ENCODE results near the gene NCAM2.

NCAM2 gene

DNA sequence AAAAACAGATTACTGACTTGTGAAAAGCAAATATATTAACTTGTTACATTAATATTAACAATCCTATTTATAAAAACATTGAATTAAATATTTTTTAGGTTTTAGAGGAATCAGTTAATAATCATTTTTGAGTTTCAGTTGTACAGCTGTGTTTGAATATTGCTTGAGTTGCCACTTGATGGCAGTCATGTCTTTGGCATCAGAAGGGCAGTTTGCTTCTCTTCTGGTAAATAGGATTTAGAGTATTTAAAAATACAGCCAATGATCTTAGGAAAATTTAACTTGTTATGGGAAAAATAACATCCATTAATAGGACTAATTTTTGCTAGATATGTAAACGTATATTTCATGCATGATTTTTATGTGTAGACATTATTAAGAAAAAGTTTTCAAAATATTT lies 234.1 kb downstream of the NCAM2 start:
- no peak for DNase-seq

DNA sequence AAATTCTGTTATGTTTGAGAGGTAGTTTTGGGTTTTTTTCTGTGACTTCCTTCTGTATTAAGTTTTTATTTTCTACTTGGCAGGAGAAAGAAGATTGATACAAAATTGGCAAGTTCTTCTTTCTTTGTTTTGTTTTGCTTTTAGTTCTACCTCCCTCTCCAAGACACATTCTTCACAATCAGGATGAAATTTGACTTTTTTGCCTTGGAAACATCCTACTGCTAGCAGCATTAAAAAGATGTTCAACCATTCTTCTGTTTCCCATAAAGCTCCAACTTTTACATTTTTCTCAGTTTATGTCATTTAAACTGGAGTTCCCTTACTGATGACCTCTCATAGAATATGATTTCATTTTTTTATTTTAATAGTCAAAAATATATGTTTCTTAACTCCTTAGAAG lies 234.8 kb downstream of the NCAM2 start:
- DNase-seq = no peak

DNA sequence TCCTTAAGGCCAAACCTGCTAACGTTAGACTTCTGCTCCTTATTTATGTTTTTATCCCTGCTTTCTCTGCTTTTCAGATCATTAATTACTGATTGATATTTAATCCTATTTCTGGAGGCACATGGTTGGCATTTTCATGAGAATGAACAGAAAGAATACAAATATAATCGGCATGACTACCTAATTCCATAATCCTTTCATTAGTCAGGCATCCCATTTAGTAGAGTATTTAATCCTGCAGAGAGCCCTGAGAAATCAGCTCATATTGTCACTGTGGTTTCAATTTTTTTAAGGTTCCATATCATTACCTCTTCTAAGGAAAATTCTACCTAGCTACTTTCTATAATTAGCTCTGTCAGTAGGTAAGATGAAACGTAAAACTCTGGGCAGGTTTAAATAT lies 238.8 kb downstream of the NCAM2 start:
- DNase-seq = no peak

DNA sequence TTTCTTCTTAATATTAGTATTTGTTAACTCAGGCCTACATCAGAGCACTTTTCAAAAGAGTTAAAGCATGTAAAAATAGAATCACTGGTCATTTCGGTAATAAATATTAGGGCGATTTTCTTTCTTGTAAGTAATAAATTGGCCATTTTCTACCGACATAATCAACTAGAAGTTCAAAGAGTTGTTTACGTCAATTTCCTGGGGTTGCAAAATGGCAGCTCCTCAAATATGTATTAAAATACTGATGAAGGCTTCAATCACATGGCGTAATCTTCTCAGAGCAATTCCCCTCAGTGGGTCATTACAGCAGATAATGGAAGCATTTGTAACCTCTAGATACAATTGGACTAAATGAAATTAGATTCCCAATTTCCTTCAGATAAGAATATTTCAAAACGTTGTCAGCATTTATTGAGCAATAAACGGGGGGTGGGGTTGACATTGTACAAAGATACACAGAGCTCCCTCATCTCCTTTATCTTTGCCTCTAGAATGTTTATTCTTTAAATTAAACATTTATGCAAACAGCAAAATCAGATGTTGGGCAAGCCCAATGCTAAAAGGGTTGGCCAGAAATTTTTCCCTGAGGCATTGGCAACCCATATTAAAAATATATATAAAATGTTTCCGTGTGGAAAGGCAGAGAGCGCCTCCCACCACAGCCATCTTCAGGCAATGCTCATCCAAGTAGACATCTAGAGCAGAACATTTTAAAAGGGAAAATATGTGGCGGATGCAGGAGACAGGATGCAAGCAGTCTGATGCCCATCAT lies 240.6 kb downstream of the NCAM2 start:
- DNase-seq = no peak

DNA sequence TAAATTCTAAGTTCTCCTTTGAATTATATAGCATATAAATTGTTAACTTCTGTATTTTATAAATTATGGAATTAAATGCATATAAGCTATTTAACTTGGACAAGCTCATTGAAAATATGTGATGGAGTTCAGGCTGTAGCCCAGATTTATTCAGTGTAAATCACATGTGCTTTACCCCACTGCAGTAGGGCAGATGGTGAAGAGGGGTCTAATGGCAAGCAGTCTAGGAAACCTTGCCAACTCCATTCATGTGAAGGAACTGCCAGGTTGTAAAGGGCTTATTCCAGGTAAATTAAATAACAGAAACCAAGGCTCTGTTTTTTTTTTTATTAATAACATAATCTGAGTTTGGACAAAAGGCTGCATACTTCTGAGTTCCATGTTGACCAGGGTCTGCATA lies 243.2 kb downstream of the NCAM2 start:
- DNase-seq = no peak

DNA sequence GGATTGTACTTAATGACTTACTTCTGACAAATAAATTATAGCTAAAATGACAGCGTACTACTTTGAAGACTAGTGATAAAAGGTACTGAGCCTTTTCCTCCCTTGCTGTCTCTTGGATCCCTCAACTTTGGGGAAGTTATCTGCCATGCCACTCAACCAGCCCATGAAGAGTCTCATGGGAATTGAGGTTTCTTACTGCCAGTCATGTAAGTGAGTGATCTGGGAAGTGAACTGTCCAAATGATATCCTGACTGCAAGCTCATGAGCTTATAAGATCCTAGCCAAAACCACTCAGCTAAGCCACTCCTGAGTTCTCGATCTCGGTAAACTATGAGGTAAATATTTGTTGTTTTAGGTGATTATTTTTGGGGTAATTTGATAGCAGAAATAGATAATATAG lies 247.8 kb downstream of the NCAM2 start:
- no peak for DNase-seq

DNA sequence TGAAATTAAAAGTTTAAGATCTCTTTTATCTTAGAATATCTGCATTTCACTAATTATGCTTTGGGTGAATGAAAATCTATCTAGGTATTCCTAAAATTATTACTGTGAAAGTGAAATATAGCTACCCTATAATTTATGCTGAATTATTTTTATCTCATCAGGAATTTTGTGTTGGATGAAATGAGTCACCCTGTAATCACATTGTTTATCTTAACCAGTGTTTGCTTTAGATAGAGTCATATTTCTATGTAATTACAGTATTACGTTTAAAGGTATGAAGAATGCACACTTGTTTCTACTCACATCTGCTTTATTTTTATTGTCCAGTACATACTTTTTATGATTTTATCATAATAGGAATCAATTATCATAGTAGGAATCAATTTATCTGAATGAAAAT lies 249.2 kb downstream of the NCAM2 start:
- no peak for DNase-seq

DNA sequence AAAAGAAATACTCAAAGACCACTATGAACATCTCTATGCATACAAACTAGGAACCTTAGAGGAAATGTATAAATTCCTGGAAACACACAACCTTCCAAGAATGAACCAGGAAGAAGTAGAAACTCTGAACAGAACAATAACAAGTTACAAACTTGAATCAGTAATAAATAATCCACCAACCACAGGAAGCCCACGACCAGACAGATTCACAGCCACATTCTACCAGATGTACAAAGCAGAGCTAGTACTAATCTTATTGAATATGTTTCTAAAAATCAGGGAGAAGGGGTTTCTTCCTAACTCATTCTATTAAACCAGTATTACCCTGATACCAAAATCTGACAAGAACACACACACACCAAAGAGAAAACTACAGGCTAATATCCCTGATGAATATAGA lies 263.8 kb downstream of the NCAM2 start:
- DNase-seq = no peak

DNA sequence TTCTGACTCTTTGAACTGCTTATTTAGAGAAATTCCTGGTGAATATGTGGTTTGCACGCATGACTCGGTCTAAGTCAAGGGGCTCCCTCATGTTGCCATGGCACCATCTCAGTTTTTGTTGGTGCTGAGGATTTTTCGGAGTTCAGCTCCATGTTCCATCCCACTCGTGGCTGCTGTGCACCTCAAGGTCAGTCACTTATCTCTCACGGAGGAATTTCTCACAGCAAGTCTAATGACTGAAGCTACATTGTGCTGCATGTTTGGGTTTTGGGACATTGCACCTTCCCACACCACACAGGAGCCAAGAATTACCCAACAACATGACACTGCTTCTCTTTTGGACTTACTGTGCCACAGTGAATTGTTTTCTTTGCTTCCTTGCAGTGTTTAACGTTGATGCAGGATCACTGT lies 269.9 kb downstream of the NCAM2 start:
- no peak for DNase-seq

DNA sequence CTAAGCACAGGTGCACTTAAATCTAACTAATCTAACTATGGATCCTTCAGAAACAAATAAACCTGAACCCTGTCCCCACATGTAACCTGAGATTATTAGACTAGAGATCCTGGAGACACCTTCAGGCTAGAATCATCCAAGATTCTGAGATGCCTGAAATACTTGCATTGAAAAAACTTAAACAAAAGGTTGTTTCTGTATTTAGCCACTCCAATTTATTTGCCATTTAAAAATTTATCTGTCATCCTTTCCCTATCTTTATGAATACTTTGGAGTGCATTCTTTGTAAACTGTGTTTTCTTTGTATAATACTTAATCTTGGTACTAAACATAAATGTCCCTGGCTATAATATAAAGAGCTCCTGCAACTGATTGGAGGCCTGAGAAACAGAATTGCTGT lies 270.7 kb downstream of the NCAM2 start:
- no peak for DNase-seq

DNA sequence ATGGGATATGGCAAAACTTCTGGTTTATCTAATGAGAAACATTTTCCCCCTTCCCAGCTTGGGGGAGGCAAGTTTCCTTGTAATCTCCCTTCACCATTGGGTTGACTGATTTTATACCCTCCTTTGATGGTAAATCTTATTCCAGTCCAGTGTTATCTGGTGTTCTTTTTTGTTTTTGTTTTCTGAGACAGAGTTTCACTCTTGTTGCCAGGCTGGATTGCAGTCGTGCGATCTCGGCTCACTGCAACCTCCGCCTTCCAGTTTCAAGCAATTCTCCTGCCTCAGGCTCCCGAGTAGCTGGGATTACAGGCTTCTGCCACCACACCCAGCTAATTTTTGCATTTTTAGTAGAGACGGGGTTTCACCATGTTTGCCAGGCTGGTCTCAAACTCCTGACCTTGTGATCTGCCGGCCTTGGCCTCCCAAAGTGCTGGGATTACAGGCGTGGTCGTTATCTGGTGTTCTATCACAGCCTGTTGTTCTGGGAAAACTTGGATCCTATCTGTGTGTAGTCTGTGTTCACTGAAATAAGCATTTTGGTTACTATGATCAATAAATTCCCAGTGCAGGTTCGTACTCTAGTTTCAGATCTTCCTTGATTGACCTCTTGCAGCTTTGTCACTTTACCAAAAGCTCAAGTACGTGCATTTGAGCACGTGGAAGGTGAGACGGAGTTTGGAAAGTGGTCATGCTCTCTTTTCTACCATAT lies 281.1 kb downstream of the NCAM2 start:
- no peak for DNase-seq

DNA sequence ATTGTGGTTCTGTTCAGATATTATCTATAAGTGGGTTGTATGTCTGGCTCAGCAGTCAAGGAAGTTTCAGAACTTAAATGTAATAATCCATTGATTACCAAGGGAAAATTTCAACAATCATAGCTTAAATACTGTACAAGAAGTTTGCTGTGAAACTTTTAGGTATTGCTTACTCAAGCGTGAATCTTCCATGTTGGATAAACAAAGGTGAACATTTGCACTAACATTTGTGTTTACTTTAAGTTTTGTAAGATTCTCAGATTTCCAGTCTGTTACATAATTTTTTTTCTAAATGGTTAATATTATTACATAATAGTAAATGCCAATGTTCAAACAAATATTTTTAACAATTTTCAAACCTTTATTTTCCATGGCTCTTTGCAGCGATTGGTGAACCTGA lies 285.6 kb downstream of the NCAM2 start:
- DNase-seq = no peak

DNA sequence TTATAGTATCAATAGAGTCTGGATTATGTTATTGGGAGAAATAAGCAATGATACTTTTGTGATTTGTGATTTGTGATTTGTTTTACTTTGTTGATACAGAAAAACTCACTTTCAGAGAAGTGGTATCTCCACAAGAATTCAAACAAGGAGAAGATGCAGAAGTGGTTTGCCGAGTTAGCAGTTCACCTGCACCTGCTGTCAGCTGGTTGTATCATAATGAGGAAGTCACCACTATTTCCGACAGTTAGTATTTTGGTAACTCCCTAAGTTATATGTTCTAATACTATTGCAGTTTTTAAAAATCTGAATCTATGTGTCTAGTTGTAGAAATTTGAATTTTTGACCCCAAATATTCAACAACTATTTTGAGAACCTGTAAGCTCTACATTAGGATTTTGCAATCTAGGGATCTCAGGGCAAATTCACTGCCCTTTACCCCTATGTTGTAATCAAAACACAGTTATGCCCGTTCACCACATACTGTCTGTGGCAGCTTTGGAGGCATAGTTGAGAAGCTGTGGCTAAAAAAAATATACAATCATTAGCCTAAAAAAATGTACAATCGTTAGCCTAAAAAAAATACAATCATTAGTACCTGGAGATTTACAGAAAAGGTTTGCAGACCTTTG lies 288.1 kb downstream of the NCAM2 start:
- no peak for DNase-seq

DNA sequence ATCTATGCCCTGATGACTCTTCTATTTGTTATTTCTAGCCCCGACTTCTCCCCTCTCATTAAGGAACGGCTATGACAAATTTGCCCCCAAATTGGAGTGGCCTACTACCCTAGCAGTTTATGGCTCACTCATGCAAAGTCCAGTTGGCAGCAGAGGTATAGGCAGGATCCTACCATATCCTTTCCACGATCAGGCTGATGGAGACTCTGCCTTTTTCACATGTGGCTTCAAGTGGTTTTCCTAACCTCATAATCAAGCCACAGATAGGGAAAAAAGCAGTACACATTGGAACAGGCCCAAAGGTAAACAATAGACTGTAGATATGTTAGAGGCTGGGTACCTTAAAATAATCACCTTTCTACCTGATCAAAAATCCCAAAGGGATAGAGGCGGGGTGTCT lies 292.5 kb downstream of the NCAM2 start:
- no peak for DNase-seq

DNA sequence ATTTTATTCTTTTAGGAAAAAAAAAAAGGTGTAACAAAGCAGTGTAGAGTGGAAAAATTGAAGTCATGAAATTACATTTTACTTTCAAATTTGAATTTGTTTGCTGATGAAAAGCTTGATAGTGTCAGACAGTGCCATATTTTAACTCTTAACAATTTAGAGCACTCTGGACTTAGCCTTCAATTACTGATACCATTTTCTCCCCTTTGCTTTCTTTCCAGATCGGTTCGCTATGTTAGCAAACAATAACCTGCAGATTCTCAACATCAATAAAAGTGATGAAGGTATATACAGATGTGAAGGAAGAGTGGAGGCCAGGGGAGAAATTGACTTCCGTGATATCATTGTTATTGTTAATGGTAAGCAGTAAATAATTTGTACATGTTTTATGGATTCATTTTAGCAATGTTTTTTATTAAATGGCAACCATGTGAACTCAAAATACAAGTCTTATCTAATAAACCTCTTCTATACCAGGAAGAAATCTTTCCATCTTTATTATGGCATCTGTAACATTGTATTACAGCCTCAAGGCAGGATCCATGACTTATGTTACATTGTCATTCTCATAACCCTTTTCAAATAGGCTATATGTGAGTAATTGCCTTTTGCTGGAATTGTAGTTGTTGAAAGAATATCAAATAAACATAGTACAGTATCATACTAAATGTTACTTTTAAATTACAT lies 293.8 kb downstream of the NCAM2 start:
- DNase-seq = no peak

DNA sequence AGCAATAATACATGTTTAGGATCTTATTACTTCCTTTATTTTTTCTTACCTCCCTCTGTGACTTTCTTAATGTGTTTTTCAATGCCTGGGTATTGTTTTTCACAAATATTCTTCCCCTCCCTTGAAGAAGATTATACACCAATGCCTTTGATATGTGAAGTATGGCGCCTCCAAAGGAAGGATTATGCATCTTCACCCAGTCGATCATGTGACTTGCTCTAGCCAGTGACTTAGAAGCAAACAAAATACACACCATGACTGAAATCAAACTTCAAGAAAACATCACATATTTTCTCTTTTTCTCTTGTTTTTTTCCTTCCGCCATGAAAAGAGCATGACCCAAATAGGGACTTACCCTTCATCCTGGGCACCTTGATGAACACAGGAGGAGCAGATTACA lies 297.1 kb downstream of the NCAM2 start:
- DNase-seq = no peak

DNA sequence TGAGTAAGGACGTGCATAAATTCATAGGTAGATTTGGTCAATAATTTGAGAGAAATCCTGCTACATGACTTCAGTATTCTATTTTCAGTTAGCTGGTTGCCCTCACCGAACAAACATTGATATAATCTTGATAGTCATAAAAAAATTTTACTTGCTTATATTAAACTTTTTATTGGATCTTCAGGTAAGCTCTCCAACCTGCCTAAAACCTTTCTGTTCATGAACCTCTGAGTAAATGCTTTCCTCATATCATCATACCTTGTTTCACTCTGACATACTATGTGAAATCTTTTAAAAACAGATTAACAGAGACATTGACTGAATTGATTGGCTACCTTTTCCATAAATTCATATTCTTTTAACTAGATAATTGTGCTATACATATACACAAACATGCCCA lies 299.0 kb downstream of the NCAM2 start:
- no peak for DNase-seq

DNA sequence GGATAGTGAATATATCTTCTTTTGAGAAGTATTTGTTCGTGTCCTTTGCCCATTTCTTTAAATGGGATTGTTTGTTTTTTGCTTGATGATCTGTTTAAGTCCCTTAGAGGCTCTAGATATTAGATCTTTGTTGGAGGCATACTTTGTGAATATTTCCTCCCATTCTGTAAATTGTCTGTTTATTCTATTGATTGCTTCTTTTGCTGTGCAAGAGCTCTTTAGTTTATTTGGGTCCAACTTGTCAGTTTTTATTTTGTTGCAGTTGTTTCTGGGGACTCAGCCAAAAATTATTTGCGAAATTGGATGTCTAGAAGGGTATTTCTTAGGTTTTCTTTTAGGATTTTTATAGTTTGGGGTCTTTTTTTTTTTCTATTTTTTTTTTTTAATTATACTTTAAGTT lies 302.8 kb downstream of the NCAM2 start:
- DNase-seq = no peak

DNA sequence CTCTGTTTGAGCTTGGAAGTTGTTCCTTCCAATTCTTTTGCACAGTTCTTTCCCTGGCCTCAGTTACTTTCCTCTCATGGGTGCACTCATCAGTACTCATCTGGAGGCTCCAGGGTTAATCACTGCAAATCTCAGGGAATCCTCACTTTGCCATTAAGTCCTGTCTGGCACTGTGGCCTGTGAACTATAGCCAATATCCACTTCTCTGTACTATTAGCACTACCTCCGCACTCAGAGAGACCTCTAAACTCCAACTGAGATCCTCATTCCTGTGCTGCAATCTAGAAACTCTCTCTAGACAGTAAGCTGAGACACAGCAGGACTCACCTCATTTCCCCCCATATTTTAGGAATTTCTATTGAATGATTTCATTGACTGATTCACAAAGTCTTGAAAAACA lies 311.3 kb downstream of the NCAM2 start:
- no peak for DNase-seq

DNA sequence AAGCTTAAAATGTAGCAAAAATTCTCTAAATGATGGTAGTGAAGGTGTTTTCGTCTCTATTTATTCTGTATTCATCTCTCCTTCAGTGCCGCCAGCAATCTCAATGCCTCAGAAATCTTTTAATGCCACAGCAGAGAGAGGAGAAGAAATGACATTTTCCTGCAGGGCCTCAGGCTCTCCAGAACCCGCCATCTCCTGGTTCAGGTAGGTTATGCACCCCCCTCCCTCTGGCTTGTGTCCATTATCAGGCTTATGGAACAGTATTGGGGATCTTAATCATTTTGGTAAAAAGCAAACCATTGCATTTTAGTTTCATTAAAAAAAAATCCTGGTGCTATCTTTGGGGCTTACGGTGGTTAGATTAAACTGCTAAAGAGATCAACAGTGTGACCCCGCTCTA lies 326.1 kb downstream of the NCAM2 start:
- DNase-seq = no peak

DNA sequence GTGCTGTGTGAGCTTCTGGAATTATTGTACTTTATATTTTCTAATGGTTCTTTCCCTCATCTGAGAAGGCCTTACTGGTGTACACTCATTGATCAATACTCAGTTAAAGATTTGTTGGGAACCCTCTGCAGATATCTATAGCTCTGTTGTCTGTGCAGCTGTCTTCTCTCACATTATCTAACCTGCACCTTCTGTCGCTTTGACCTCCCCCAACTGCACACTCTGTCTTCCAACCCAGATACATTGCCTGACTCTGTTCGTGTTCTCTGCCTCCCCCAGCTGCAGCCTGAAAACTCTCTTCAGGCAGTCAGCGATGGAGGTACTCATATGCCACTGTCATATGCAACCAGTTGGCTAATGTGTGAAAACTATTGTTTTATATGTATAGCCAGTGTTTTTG lies 334.3 kb downstream of the NCAM2 start:
- no peak for DNase-seq

DNA sequence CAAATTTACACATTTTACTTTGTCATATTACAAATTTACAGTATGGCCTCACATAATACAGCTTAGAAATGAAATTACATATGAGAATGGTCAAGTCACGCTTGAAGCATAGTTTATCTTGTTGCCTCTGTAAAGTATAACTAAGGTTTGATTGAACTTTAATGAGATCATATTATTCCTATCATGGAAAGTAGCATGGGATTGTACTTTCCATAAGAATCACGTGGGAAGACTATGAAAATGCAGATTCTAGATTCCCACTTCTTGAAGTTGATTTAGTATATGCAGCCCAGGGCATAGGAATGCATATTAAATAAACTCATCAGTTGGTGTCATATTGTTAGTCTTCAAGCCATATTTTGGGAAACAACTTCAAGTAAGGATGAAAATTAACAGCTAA lies 342.8 kb downstream of the NCAM2 start:
- DNase-seq = no peak

DNA sequence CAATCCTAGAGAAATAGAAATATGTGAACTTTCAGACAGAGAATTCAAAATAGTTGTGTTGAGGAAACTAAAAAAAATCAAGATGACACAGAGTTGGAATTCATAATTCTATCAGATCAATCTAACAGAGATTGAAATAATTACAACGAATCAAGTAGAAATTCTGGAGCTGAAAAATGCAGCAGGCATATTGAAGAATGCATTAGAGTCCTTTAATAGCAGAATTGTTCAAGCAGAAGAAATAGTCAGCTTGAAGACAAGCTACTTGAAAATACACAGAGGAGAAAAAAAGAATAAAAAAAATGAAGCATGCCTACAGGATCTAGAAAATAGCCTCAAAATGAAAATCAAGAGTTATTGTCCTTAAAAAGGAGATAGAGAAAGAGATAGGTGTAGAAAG lies 347.1 kb downstream of the NCAM2 start:
- no peak for DNase-seq

DNA sequence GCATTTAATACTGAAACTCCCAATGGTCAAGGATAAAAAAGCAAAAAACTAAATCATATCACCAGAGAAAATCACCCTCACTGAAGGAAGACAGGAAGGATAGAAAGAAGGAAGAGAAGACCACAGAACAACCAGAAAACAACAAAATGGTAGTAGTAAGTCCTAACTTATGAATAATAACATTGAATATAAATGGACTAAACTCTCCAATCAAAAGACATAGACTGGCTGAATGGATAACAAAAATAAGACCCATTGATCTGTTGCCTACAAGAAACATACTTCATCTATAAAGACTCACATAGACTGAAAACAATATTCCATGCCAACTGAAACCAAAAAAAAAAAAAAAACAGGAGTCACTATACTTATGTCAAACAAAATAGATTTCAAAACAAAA lies 347.7 kb downstream of the NCAM2 start:
- no peak for DNase-seq

All from NCI-H2029 (cell line).